HepG2 (cell line): ENCODE data around the gene FER1L5. TPM values are rescaled to one million over a fixed set of nuclear protein-coding genes. Genes with fewer than 3 reads are reported as not detected.

ENCODE experiments used
- ATAD3A ChIP-seq: sonication (generic); formaldehyde crosslinking; IDR thresholded peaks from 2 replicates; pipeline ENCODE4 v1.4.0; 2020; ENCODE audit warnings: missing genetic modification reagents
- CERS6 ChIP-seq: sonication (generic); formaldehyde crosslinking; IDR thresholded peaks from 2 replicates; pipeline ENCODE4 v1.5.0; 2020; ENCODE audit warnings: missing genetic modification reagents
- ESRRA ChIP-seq: sonication (generic); formaldehyde crosslinking; IDR thresholded peaks from 2 replicates; pipeline ENCODE4 v1.5.1; 2020; ENCODE audit warnings: mild to moderate bottlenecking, low read depth, missing genetic modification reagents
- GATAD2A ChIP-seq: IDR thresholded peaks from 2 replicates; pipeline ENCODE4 v1.6.1; 2016
- ISL2 ChIP-seq: sonication (generic); formaldehyde crosslinking; IDR thresholded peaks from 2 replicates; pipeline ENCODE4 v1.5.0; 2020; ENCODE audit warnings: missing genetic modification reagents
- KAT2B ChIP-seq: fragments of 150-350 bp; IDR thresholded peaks from 2 replicates; pipeline ENCODE4 v1.6.1; 2014; ENCODE audit warnings: low read depth, low read length, borderline replicate concordance
- KDM4B ChIP-seq: sonication (generic); formaldehyde crosslinking; IDR thresholded peaks from 2 replicates; pipeline ENCODE4 v1.4.0; 2020; ENCODE audit warnings: missing genetic modification reagents
- PLRG1 ChIP-seq: fragments of 450-650 bp; conservative IDR thresholded peaks from 2 replicates; pipeline ENCODE4 v1.6.1; 2016
- RORA ChIP-seq: sonication (generic); formaldehyde crosslinking; IDR thresholded peaks from 2 replicates; pipeline ENCODE4 v1.5.0; 2020; ENCODE audit warnings: mild to moderate bottlenecking, missing genetic modification reagents, moderate library complexity
- SRSF4 ChIP-seq: fragments of 200-400 bp; formaldehyde crosslinking; IDR thresholded peaks from one replicate; pipeline ENCODE4 v1.6.1; 2018; ENCODE audit warnings: mild to moderate bottlenecking, low read depth, low read length, moderate library complexity; ENCODE audit not compliant: poor library complexity, severe bottlenecking
- ZBTB46 ChIP-seq: sonication (generic); formaldehyde crosslinking; IDR thresholded peaks from 2 replicates; pipeline ENCODE4 v1.4.0; 2020; ENCODE audit warnings: mild to moderate bottlenecking, missing genetic modification reagents, borderline replicate concordance
- ZNF260 ChIP-seq: sonication (generic); formaldehyde crosslinking; IDR thresholded peaks from 2 replicates; pipeline ENCODE4 v1.4.0; 2020; ENCODE audit warnings: missing genetic modification reagents, low read depth, mild to moderate bottlenecking, borderline replicate concordance
- ZNF274 ChIP-seq: sonication (generic); formaldehyde crosslinking; IDR thresholded peaks from 2 replicates; pipeline ENCODE4 v1.5.1; 2020; ENCODE audit warnings: mild to moderate bottlenecking, missing genetic modification reagents
- ZNF589 ChIP-seq: sonication (generic); formaldehyde crosslinking; conservative IDR thresholded peaks from 2 replicates; pipeline ENCODE4 v1.8.0; 2022; ENCODE audit warnings: mild to moderate bottlenecking, moderate library complexity, missing genetic modification reagents
- ZNF850 ChIP-seq: sonication (generic); formaldehyde crosslinking; conservative IDR thresholded peaks from 2 replicates; pipeline ENCODE4 v1.9.0; 2021; ENCODE audit warnings: mild to moderate bottlenecking, missing genetic modification reagents
- polyA plus RNA-seq, 8 experiments: library from polyadenylated mRNA; depleted of rRNA in 3 of 8; stranded (reverse) in 7 of 8; unstranded in 1 of 8; fragments of >200 nt; fragmentation: Illumina TruSeq in 4 of 8; extraction: Trizol in 4 of 8; gene quantifications; 2 replicates each; pipeline versions ENCODE4 v1.2.1 to v1.2.3, GENCODE V29; 2011 to 2016; ENCODE audit warnings: low read depth in 4 of 8, missing spikeins in 1 of 8, mixed read lengths in 1 of 8; ENCODE audit not compliant: insufficient read depth in 1 of 8
- total RNA-seq, 5 experiments: library from RNA; depleted of rRNA; stranded (reverse); fragments of >200 nt; fragmentation: Illumina TruSeq; extraction: Trizol; gene quantifications; 2 replicates each; pipeline ENCODE4 v1.2.3, GENCODE V29; 2016; ENCODE audit warnings: low read depth in 1 of 5
- TF ChIP-seq, protein P1 (sequence below): sonication (generic); formaldehyde crosslinking; IDR thresholded peaks from 2 replicates; pipeline ENCODE4 v1.9.0; 2021; ENCODE audit warnings: mild to moderate bottlenecking, missing genetic modification reagents
- TF ChIP-seq, protein P2 (sequence below): sonication (generic); formaldehyde crosslinking; IDR thresholded peaks from 2 replicates; pipeline ENCODE4 v1.5.0; 2020; ENCODE audit warnings: missing genetic modification reagents, mild to moderate bottlenecking, borderline replicate concordance

The FER1L5 gene
- total and polyA plus RNA-seq, 2 of the 13 experiments (the other 11 are each of a cell fraction or from before 2014, with no cell fraction given) = 0.02 to 0.08 TPM

- TF ChIP-seq, protein P1, sequence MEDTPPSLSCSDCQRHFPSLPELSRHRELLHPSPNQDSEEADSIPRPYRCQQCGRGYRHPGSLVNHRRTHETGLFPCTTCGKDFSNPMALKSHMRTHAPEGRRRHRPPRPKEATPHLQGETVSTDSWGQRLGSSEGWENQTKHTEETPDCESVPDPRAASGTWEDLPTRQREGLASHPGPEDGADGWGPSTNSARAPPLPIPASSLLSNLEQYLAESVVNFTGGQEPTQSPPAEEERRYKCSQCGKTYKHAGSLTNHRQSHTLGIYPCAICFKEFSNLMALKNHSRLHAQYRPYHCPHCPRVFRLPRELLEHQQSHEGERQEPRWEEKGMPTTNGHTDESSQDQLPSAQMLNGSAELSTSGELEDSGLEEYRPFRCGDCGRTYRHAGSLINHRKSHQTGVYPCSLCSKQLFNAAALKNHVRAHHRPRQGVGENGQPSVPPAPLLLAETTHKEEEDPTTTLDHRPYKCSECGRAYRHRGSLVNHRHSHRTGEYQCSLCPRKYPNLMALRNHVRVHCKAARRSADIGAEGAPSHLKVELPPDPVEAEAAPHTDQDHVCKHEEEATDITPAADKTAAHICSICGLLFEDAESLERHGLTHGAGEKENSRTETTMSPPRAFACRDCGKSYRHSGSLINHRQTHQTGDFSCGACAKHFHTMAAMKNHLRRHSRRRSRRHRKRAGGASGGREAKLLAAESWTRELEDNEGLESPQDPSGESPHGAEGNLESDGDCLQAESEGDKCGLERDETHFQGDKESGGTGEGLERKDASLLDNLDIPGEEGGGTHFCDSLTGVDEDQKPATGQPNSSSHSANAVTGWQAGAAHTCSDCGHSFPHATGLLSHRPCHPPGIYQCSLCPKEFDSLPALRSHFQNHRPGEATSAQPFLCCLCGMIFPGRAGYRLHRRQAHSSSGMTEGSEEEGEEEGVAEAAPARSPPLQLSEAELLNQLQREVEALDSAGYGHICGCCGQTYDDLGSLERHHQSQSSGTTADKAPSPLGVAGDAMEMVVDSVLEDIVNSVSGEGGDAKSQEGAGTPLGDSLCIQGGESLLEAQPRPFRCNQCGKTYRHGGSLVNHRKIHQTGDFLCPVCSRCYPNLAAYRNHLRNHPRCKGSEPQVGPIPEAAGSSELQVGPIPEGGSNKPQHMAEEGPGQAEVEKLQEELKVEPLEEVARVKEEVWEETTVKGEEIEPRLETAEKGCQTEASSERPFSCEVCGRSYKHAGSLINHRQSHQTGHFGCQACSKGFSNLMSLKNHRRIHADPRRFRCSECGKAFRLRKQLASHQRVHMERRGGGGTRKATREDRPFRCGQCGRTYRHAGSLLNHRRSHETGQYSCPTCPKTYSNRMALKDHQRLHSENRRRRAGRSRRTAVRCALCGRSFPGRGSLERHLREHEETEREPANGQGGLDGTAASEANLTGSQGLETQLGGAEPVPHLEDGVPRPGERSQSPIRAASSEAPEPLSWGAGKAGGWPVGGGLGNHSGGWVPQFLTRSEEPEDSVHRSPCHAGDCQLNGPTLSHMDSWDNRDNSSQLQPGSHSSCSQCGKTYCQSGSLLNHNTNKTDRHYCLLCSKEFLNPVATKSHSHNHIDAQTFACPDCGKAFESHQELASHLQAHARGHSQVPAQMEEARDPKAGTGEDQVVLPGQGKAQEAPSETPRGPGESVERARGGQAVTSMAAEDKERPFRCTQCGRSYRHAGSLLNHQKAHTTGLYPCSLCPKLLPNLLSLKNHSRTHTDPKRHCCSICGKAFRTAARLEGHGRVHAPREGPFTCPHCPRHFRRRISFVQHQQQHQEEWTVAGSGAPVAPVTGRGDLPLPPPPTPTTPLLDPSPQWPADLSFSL (CRISPR knock-in tag) = no peak
- TF ChIP-seq ZNF274 (CRISPR knock-in tag) = no peak; the same call in 1 of the 2 replicates
- TF ChIP-seq SRSF4 = no peak
- TF ChIP-seq, protein P2, sequence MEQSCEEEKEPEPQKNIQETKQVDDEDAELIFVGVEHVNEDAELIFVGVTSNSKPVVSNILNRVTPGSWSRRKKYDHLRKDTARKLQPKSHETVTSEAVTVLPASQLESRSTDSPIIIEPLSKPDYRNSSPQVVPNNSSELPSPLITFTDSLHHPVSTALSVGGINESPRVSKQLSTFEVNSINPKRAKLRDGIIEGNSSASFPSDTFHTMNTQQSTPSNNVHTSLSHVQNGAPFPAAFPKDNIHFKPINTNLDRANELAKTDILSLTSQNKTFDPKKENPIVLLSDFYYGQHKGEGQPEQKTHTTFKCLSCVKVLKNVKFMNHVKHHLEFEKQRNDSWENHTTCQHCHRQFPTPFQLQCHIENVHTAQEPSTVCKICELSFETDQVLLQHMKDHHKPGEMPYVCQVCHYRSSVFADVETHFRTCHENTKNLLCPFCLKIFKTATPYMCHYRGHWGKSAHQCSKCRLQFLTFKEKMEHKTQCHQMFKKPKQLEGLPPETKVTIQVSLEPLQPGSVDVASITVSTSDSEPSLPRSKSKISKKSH (CRISPR knock-in tag) = no peak
- no peak for TF ChIP-seq PLRG1
- TF ChIP-seq GATAD2A (CRISPR knock-in tag) = peak; percentile 97
- TF ChIP-seq ISL2 = peak; percentile 68
- TF ChIP-seq CERS6 (CRISPR knock-in tag) = no peak
- no peak for TF ChIP-seq ATAD3A (CRISPR knock-in tag)
- no peak for TF ChIP-seq RORA (CRISPR knock-in tag)
- 0 out of 2 replicates have a peak, but pooled peaks have one; percentile 76 for TF ChIP-seq ZBTB46 (CRISPR knock-in tag)
- TF ChIP-seq KAT2B = no peak
- TF ChIP-seq KDM4B = no peak
- no peak for TF ChIP-seq ZNF850 (CRISPR knock-in tag)
- no peak for TF ChIP-seq ZNF260 (CRISPR knock-in tag)
- TF ChIP-seq ESRRA = peak; percentile 95
- TF ChIP-seq ZNF589 (CRISPR knock-in tag) = 0 out of 2 replicates have a peak, but pooled peaks have one; percentile 37
These were observed 40.9 kb upstream of the FER1L5 start (continued) for GRCh38 chr2:96601382-96602292.
